ENCODE measurements around the gene SLCO3A1. TPM values are rescaled to one million over a fixed set of nuclear protein-coding genes. Genes with fewer than 3 reads are reported as not detected.

Gene SLCO3A1
- total RNA-seq, 3 donors from 2014 or later, result 13.4 to 23.8 (median 14.3) TPM

DNA sequence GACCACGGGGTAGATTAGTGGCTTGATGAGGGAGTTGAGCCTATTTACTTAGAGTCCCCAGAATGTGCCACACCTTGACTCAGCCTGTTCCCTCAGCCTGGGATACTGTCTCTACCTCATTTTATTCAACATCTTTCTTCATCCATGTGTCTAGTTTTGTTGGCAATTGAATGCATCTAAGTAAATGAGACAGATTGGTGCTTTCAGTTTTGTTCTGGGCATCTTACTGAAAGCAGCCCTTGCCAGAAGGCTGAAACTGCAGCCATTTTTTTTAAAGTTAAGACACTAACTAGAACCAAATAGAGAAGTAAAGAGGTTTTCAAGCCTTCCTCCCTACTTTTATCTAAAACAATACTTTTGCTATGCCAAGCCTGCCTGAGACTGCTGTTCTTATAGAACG lies 246.8 kb downstream of the SLCO3A1 start:
- Histone ChIP-seq H3K9me3 (no peaks in the 10 kb centered on the region), H3K4me3 (no peak overlapping the region), H3K36me3 (ENCODE audit: low read depth) (no peaks in the 10 kb centered on the region), H3K4me1 (ENCODE audit: low read depth) (peaks cover 4% of the 10 kb centered on the region)
- TF ChIP-seq, protein P1, sequence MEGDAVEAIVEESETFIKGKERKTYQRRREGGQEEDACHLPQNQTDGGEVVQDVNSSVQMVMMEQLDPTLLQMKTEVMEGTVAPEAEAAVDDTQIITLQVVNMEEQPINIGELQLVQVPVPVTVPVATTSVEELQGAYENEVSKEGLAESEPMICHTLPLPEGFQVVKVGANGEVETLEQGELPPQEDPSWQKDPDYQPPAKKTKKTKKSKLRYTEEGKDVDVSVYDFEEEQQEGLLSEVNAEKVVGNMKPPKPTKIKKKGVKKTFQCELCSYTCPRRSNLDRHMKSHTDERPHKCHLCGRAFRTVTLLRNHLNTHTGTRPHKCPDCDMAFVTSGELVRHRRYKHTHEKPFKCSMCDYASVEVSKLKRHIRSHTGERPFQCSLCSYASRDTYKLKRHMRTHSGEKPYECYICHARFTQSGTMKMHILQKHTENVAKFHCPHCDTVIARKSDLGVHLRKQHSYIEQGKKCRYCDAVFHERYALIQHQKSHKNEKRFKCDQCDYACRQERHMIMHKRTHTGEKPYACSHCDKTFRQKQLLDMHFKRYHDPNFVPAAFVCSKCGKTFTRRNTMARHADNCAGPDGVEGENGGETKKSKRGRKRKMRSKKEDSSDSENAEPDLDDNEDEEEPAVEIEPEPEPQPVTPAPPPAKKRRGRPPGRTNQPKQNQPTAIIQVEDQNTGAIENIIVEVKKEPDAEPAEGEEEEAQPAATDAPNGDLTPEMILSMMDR (IDR thresholded peaks at IDR 0.05), result no peak
- ATAC-seq (no peak), DNase-seq (no peak)
- intact Hi-C loops (cut with DNase I, micrococcal nuclease), result no loop called here

DNA sequence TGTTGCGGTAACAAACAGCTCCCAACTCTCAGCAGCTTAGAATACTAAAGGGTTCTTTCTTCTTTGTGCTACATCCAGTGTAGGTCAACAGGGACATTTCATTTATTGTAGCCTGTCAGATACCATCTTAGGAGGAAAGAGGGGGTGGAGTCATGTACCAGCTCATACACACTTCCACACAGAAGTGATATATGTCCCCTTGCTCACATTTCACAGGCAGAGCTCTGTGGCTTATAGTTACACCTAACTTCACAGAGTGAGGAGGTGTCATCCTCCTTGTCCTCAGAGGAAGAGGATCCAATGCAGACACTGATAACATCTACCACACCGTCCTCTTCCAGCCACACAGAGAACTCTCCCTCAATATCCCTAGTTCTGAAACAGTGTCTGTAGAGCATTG lies 247.2 kb downstream of the SLCO3A1 start:
- TF ChIP-seq, protein P1 (IDR thresholded peaks at IDR 0.05), result no peak
- ATAC-seq, result no peak
- intact Hi-C loops (cut with DNase I, micrococcal nuclease), result no loop called here

DNA sequence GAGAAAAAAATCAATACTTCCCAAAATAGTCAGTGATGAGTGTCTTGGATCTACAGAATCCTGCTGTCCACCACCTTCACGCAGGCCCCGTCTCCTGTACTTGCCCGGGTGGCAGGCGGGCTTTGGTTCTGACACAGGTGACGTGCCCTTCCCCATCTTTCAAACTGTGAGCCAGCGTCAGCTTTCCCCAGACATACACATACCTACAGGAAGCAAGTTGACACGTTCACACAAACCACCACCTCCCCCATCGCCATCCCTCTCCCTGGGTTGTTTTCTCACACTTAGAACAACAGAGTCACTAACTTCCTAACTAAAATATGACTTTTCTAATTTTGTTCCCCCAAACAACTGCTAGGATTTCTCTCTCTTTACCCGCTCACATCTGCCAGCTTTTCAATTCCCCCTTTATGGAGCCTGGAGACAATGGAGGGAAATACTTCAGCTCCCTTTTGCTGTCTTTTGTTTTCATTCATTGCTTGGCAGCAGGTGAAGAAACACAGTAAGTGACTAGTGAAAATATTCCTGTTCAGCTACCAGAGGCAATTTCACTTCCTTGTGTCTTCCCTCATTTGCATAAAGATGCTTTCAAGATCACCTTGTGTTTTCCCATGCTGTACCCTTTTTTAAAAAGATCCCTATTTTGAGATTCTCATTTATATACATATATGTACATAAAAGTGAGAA lies 248.3 kb downstream of the SLCO3A1 start:
- H3K9me3 ChIP-seq, result no peaks in the 10 kb centered on the region
- intact Hi-C loops (cut with DNase I, micrococcal nuclease), result no loop called here
- no peaks in the 10 kb centered on the region for H3K36me3 ChIP-seq (ENCODE audit: low read depth)
- H3K4me3 ChIP-seq, result no peak overlapping the region
- DNase-seq (peak in 1 of 3 donors; percentile 9), ATAC-seq (no peak)
- TF ChIP-seq, protein P1 (IDR thresholded peaks at IDR 0.05), result no peak
- peaks cover 4% of the 10 kb centered on the region for H3K4me1 ChIP-seq (ENCODE audit: low read depth)

More for the DNA sequence above, 247.2 kb downstream of the SLCO3A1 start:
- Histone ChIP-seq H3K4me1 (ENCODE audit: low read depth) (peaks cover 4% of the 10 kb centered on the region), H3K9me3 (no peaks in the 10 kb centered on the region), H3K36me3 (ENCODE audit: low read depth) (no peaks in the 10 kb centered on the region), H3K4me3 (no peak overlapping the region)
- no peak for DNase-seq

DNA sequence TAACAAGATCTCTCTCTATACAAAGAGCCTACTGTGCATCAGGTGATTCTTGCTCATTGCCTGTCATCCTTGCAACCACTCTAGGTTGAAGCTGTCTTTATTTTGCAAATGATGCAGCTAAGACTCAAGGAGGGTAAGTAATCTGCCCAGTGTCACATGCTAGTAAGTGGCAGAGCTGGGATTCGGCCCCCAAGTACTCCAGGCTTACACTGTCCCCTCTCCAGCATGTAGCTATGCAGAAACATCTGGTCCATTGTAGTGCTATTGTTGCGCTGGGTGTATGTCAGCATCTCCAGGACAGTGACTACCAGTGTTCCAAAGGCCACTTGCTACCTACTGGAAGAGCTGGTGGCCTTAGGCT lies 248.9 kb downstream of the SLCO3A1 start:
- no peak for DNase-seq
- no peak overlapping the region for H3K4me3 ChIP-seq
- no peaks in the 10 kb centered on the region for H3K36me3 ChIP-seq (ENCODE audit: low read depth)
- H3K9me3 ChIP-seq, result no peaks in the 10 kb centered on the region
- TF ChIP-seq, protein P1 (IDR thresholded peaks at IDR 0.05), result no peak
- ATAC-seq, result no peak
- intact Hi-C loops (cut with DNase I, micrococcal nuclease), result no loop called here
- peaks cover 4% of the 10 kb centered on the region for H3K4me1 ChIP-seq (ENCODE audit: low read depth)

DNA sequence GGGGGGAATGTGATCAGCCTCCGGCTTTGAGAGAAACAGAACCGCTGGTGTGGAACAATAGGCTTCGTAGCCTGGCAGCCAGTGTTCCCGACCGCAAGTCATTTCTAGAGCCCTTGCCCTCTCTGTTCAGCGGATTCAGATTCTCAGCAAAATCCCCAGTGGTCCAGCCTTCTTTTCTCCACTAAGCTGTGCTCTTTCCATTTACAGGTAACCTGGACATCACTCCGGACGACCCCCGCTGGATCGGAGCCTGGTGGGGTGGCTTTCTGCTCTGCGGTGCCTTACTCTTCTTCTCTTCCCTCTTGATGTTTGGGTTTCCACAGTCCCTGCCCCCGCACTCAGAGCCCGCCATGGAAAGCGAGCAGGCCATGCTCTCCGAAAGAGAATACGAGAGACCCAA lies 250.6 kb downstream of the SLCO3A1 start:
- DNase-seq (no peak), ATAC-seq (no peak)
- TF ChIP-seq, protein P1 (IDR thresholded peaks at IDR 0.05), result no peak
- intact Hi-C loops (cut with DNase I, micrococcal nuclease), result no loop called here
- Histone ChIP-seq H3K36me3 (ENCODE audit: low read depth) (no peaks in the 10 kb centered on the region), H3K4me1 (ENCODE audit: low read depth) (no peaks in the 10 kb centered on the region), H3K9me3 (no peaks in the 10 kb centered on the region), H3K4me3 (no peak overlapping the region)

DNA sequence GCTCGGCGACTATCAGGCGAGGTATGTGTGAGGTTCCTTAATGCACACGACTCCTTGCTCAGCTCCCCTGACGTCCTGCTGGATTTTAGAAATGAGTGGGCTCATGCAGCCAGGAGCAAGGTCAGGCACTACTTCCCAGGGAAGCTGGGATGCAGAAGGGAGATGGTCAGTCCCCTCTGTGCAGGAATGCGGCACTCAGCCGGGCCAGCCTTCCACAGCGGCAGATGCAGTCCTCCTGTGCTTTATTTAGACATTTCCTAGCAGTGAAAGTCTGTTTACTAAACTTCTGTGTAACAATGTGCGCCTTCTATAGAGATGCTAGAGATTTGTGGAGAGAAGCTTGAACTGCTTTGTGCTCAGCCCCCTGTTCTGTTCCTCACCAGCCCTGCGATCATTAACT lies 252.1 kb downstream of the SLCO3A1 start:
- intact Hi-C loops (cut with DNase I, micrococcal nuclease), result no loop called here
- ATAC-seq (no peak), DNase-seq (no peak)
- Histone ChIP-seq H3K9me3 (no peaks in the 10 kb centered on the region), H3K36me3 (ENCODE audit: low read depth) (no peaks in the 10 kb centered on the region), H3K4me3 (no peak overlapping the region), H3K4me1 (ENCODE audit: low read depth) (no peaks in the 10 kb centered on the region)
- TF ChIP-seq, protein P1 (IDR thresholded peaks at IDR 0.05), result no peak

Measured in mucosa of descending colon (tissue), 3 donors.